ENCODE results near the gene DAZAP1.

- no peak for TF ChIP-seq FOXA1 (IDR thresholded peaks at IDR 0.05)
- no peak for TF ChIP-seq BHLHE40 (IDR thresholded peaks at IDR 0.05; ENCODE audit: borderline replicate concordance)
- no peak for TF ChIP-seq TARDBP (IDR thresholded peaks at IDR 0.05)
- no peak for TF ChIP-seq NFRKB (IDR thresholded peaks at IDR 0.05)
- TF ChIP-seq LEF1 (IDR thresholded peaks at IDR 0.05; ENCODE audit: borderline replicate concordance), result no peak
- no peak for TF ChIP-seq HDGF (IDR thresholded peaks at IDR 0.05; ENCODE audit: borderline replicate concordance)
- no peak for TF ChIP-seq ZNF384 (IDR thresholded peaks at IDR 0.05)
- TF ChIP-seq ELF4 (IDR thresholded peaks at IDR 0.05), result no peak
- no peak for TF ChIP-seq L3MBTL2 (conservative IDR thresholded peaks at IDR 0.05)
Observed at GRCh38 chr19:1418951-1419738, 11.8 kb downstream of the DAZAP1 start.

Data from HEK293T (cell line).